ENCODE measurements around the gene OGDH. TPM values are rescaled to one million over a fixed set of nuclear protein-coding genes. Genes with fewer than 3 reads are reported as not detected.

OGDH gene
- total and polyA plus RNA-seq, 7 donors, result 39.0 to 102 (median 74.4) TPM

DNA sequence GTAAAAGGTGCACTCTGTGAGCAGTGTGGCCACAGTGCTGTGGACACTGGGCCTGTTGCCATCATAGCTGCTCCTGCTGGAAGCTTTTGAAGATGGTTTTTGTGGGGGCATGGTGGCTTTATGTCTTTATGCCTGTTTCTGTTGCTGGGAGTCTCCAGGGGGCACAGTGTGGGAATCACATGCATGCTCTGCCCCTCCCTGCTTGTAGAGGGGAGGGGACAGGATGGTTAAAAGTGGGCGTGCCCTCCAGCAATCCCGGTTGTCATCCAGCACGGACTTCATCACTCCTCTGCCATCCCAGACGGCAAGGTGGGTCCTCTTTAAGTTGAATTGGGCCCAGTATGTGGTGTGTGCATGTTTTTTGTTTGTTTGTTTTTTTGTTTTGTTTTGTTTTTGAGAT is 20.2 kb downstream of the OGDH start:
- 51 to 80% methylated on average over 4 of the region's 4 CpGs for WGBS, 2 donors

DNA sequence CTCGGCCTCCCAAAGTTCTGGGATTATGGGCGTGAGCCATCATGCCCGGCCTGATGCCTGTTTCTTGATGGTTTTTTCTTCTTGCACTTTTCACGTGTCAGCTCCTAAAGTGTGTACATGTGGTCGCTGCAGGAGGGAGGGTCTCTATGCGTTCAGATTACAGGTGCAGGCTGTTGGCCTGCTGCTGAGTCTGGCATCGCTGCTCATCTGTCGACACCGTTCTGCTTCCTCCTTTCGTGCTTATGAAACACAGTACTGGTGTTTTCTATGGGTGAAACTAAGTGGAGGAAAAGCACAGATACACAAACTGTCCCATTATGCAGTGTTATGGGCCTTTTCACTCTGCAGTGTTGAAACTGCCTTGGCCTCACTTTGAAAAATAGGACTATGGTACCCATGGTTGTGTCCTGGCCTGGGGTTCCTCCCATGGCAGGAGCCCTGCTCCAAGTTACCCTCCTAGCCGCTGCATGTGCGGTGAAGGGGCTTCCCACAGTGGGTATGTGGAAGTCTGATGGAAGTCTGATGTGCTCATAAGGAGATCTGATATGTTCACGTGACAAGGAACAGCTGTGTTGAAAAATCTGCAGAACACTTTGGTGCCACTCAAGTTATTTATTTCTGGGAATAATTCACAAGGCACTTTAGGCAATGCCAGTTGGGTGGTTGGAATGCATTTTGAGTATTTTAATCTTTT is 23.5 kb downstream of the OGDH start:
- H3K36me3 ChIP-seq, result peaks cover 0 to 39% (median 14%) of the 10 kb centered on the region in 4 donors
- no peak overlapping the region for H3K4me3 ChIP-seq
- peak overlapping the region in 3 of 4 donors; percentile 29 to 86 (median 80) for H3K27ac ChIP-seq
- intact Hi-C loops (cut with DNase I), result no loop called here
- no peak for DNase-seq
- H3K4me1 ChIP-seq, result peaks cover 0 to 46% (median 42%) of the 10 kb centered on the region in 4 donors
- WGBS, 2 donors, result 80 to 86% methylated on average over 13 of the region's 13 CpGs
- no peaks in the 10 kb centered on the region for H3K27me3 ChIP-seq
- no peak for TF ChIP-seq POLR2A (IDR thresholded peaks at IDR 0.05)
- no peak for TF ChIP-seq POLR2AphosphoS5 (IDR thresholded peaks at IDR 0.05)
- TF ChIP-seq, protein P1, sequence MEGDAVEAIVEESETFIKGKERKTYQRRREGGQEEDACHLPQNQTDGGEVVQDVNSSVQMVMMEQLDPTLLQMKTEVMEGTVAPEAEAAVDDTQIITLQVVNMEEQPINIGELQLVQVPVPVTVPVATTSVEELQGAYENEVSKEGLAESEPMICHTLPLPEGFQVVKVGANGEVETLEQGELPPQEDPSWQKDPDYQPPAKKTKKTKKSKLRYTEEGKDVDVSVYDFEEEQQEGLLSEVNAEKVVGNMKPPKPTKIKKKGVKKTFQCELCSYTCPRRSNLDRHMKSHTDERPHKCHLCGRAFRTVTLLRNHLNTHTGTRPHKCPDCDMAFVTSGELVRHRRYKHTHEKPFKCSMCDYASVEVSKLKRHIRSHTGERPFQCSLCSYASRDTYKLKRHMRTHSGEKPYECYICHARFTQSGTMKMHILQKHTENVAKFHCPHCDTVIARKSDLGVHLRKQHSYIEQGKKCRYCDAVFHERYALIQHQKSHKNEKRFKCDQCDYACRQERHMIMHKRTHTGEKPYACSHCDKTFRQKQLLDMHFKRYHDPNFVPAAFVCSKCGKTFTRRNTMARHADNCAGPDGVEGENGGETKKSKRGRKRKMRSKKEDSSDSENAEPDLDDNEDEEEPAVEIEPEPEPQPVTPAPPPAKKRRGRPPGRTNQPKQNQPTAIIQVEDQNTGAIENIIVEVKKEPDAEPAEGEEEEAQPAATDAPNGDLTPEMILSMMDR (IDR thresholded peaks at IDR 0.05), result no peak
- TF ChIP-seq EP300 (IDR thresholded peaks at IDR 0.05), result no peak
- H3K9me3 ChIP-seq, result no peaks in the 10 kb centered on the region

More for the DNA sequence above, 20.2 kb downstream of the OGDH start:
- H3K36me3 ChIP-seq, result peaks cover 0 to 46% (median 17%) of the 10 kb centered on the region in 4 donors
- H3K4me1 ChIP-seq, result peaks cover 0 to 34% (median 31%) of the 10 kb centered on the region in 4 donors
- TF ChIP-seq POLR2AphosphoS5 (IDR thresholded peaks at IDR 0.05) (no peak), EP300 (IDR thresholded peaks at IDR 0.05) (no peak), POLR2A (IDR thresholded peaks at IDR 0.05) (no peak)
- TF ChIP-seq, protein P1 (IDR thresholded peaks at IDR 0.05), result no peak
- intact Hi-C loops (cut with DNase I), result no loop called here
- H3K9me3 ChIP-seq, result no peaks in the 10 kb centered on the region
- H3K27me3 ChIP-seq, result no peaks in the 10 kb centered on the region
- no peak overlapping the region for H3K27ac ChIP-seq
- DNase-seq, result no peak
- H3K4me3 ChIP-seq, result no peak overlapping the region

DNA sequence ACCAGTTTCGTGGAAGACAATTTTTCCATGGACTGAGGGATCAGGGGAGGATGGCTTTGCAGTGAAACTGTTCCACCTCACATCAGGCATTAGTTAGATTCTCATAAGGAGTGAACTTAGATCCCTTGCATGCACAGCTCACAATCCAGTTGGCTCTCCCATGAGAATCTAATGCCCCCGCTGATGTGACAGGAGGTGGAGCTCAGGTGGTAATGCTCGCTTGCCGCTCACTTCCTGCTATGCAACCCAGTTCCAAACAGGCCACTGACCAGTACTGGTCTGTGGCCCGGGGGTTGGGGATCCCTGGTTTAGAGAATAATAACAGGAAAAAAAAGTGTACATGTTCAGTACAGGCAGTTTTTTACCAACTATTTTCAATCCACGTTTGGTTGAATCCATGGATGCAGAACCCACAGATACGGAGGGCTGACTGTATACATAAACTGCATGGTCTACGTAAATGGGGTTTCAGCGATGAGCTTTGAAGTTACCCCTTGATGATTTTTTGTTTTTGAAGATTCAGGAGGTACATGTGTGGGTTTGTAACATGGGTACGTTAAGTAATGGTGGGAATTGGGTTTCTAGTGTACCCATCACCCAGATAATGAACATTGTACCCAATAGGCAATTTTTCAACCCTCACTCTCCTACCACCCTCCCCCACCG is 24.5 kb downstream of the OGDH start:
- no peaks in the 10 kb centered on the region for H3K9me3 ChIP-seq
- intact Hi-C loops (cut with DNase I), result no loop called here
- H3K4me3 ChIP-seq, result no peak overlapping the region
- H3K36me3 ChIP-seq, result peaks cover 0 to 29% (median 9%) of the 10 kb centered on the region in 4 donors
- TF ChIP-seq POLR2AphosphoS5 (IDR thresholded peaks at IDR 0.05) (no peak), EP300 (IDR thresholded peaks at IDR 0.05) (no peak)
- TF ChIP-seq, protein P1 (IDR thresholded peaks at IDR 0.05), result no peak
- H3K4me1 ChIP-seq, result peaks cover 0 to 54% (median 49%) of the 10 kb centered on the region in 4 donors
- 66 to 77% methylated on average over 11 of the region's 11 CpGs for WGBS, 2 donors
- no peak for DNase-seq
- H3K27ac ChIP-seq, result peak overlapping the region; percentile 5 to 86 (median 79)
- H3K27me3 ChIP-seq, result no peaks in the 10 kb centered on the region

DNA sequence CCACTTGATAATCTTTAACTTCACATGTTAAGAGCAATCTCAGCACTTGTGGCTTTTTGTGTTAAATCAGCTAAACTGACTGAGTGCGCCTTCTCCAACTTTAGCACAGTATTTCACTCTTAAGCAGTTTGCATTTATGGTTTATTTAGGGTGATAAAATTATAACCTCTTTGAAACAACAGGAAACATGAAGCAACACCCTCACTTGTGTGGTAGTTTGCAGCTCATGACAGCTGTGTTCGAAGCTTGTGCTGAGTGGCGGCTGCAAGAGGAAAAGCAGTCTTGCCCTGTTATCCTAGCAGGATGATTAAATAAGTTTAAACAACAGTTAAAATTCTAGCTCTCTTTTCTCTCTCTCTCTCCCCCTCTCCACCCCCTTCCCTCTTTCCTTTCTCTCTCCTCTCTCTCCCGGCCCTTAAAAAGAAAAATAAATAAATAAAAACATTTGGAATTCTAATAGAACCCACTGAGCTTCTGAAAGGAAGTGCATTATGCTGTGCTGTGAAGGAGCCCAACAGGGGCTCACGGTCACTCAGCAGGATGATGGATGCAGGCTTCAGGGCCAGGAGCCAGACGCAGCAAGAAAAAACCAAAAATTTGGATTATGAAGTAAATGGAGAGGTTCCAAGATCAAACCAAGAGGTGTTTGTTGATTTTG is 25.2 kb downstream of the OGDH start:
- Histone ChIP-seq H3K4me1 (peaks cover 0 to 54% (median 49%) of the 10 kb centered on the region in 4 donors), H3K4me3 (no peak overlapping the region)
- intact Hi-C loops (cut with DNase I), result no loop called here

More for the DNA sequence above, 25.2 kb downstream of the OGDH start:
- no peak for DNase-seq
- 39 to 40% methylated on average over 6 of the region's 6 CpGs for WGBS, 2 donors
- H3K27me3 ChIP-seq, result no peaks in the 10 kb centered on the region
- no peaks in the 10 kb centered on the region for H3K9me3 ChIP-seq
- TF ChIP-seq POLR2AphosphoS5 (IDR thresholded peaks at IDR 0.05), result no peak
- TF ChIP-seq POLR2A (IDR thresholded peaks at IDR 0.05), result no peak
- TF ChIP-seq, protein P1 (IDR thresholded peaks at IDR 0.05), result no peak
- no peak for TF ChIP-seq EP300 (IDR thresholded peaks at IDR 0.05)
- H3K36me3 ChIP-seq, result peaks cover 0 to 23% (median 6%) of the 10 kb centered on the region in 4 donors
- peak overlapping the region; percentile 21 to 86 (median 79) for H3K27ac ChIP-seq
